ENCODE measurements around the gene KIAA1328. TPM values are rescaled to one million over a fixed set of nuclear protein-coding genes. Genes with fewer than 3 reads are reported as not detected.

Gene KIAA1328
- total and polyA plus RNA-seq, 7 donors = 2.1 to 18.9 (median 12.5) TPM

DNA sequence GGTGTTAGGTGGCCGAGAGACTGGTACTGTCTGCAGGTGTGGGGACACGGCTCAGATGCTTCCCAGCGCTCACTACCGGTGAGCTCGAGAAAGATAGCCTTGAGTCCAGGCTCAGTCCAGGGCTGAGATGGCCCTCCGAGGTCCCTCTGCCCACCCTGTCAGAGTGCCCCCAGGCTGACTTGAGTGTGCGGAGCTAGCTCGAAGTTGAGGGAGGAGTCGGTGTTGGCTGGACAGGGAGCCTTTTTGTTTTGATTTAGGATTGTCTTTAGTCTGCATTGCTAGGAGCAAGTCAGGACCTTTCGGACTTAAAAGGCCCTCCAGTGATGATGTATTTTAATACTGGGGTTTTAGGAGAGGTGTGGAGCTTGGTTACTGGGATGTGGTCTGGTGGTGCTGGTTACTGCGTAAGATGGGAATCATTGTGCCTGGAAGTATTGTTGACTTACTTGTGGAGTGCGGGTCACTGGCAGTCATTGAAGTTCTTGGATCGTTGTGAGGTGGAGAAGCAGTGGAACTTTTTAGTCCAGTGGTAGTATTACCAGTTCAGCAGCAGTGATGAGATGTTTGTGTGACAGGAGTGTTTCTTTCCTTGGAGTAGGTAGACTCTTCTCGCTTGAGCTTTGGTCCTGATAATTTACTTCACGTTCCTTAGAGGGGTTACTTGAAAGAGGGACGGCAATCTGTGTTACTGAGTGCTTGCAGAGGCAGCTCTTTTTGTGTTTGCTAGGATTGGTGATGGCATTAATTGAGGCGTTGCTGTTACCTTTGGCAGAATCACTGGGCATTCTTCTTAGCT, 633 bp downstream of the KIAA1328 start:
- WGBS, 2 donors = 4 to 18% methylated on average over 17 of the region's 17 CpGs
- DNase-seq = peak; percentile 65
- H3K4me1 ChIP-seq = peaks cover 0 to 20% (median 15%) of the 10 kb centered on the region in 4 donors
- intact Hi-C loops (cut with DNase I) = no loop called here
- H3K27ac ChIP-seq = peak overlapping the region; percentile 75 to 89 (median 82)
- H3K9me3 ChIP-seq = no peaks in the 10 kb centered on the region
- TF ChIP-seq POLR2AphosphoS5 (IDR thresholded peaks at IDR 0.05) (no peak), EP300 (IDR thresholded peaks at IDR 0.05) (no peak), POLR2A (IDR thresholded peaks at IDR 0.05) (no peak)
- TF ChIP-seq, protein P1, sequence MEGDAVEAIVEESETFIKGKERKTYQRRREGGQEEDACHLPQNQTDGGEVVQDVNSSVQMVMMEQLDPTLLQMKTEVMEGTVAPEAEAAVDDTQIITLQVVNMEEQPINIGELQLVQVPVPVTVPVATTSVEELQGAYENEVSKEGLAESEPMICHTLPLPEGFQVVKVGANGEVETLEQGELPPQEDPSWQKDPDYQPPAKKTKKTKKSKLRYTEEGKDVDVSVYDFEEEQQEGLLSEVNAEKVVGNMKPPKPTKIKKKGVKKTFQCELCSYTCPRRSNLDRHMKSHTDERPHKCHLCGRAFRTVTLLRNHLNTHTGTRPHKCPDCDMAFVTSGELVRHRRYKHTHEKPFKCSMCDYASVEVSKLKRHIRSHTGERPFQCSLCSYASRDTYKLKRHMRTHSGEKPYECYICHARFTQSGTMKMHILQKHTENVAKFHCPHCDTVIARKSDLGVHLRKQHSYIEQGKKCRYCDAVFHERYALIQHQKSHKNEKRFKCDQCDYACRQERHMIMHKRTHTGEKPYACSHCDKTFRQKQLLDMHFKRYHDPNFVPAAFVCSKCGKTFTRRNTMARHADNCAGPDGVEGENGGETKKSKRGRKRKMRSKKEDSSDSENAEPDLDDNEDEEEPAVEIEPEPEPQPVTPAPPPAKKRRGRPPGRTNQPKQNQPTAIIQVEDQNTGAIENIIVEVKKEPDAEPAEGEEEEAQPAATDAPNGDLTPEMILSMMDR (IDR thresholded peaks at IDR 0.05) = no peak
- no peaks in the 10 kb centered on the region for H3K27me3 ChIP-seq
- no peaks in the 10 kb centered on the region for H3K36me3 ChIP-seq
- peak overlapping the region; percentile 68 to 76 (median 72) for H3K4me3 ChIP-seq

DNA sequence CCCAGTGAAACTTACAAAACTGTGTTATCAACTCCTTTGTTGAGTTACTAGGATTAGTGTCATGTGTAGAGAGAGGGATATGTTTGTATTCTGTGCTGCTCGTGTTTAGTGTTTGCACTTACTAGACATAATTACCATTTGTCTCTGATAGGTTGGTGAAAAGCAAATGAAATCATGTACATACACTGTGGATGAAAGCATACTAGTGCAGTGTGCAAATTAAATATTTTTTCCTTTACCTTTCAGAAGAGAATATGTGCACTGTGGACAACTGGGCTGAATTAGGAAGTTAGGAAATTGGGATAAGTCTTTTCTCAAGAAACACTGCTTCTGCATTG, 1.2 kb downstream of the KIAA1328 start:
- WGBS, 2 donors = 9 to 41% methylated on average over 1 of the region's 1 CpG
- no peaks in the 10 kb centered on the region for H3K9me3 ChIP-seq
- TF ChIP-seq POLR2A (IDR thresholded peaks at IDR 0.05) (no peak), EP300 (IDR thresholded peaks at IDR 0.05) (no peak), POLR2AphosphoS5 (IDR thresholded peaks at IDR 0.05) (no peak)
- TF ChIP-seq, protein P1 (IDR thresholded peaks at IDR 0.05) = no peak
- no peaks in the 10 kb centered on the region for H3K36me3 ChIP-seq
- no peaks in the 10 kb centered on the region for H3K27me3 ChIP-seq
- H3K4me3 ChIP-seq = peak overlapping the region in 1 of 4 donors; percentile 76
- peak overlapping the region in 1 of 4 donors; percentile 81 for H3K27ac ChIP-seq
- intact Hi-C loops (cut with DNase I) = no loop called here
- DNase-seq = no peak
- peaks cover 0 to 20% (median 15%) of the 10 kb centered on the region in 4 donors for H3K4me1 ChIP-seq

DNA sequence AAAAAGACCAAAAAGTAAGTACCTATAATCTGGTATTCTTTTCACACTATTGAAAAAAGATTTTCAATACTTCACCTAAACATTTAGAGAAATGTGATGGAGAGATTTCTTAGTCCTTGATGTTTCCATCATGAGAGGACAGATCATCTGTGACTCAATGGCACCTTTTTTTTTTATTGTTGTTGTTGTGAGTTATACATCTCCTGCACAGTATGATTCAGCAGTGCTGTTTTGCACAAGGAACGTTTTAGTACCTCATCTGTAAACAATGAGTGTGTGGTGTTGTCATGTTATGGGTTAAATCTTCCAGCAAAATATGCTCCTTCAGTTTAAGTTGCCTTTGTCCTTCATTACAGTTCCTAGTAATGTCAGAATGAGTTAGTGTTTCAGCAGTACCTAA, 2.2 kb downstream of the KIAA1328 start:
- intact Hi-C loops (cut with DNase I) = no loop called here
- 10 to 37% methylated on average over 1 of the region's 1 CpG for WGBS, 2 donors
- H3K27me3 ChIP-seq = no peaks in the 10 kb centered on the region
- H3K4me3 ChIP-seq = no peak overlapping the region
- H3K4me1 ChIP-seq = peaks cover 0 to 20% (median 15%) of the 10 kb centered on the region in 4 donors
- no peaks in the 10 kb centered on the region for H3K9me3 ChIP-seq
- no peak overlapping the region for H3K27ac ChIP-seq
- peaks cover 0 to 10% (median 0%) of the 10 kb centered on the region in 4 donors for H3K36me3 ChIP-seq
- TF ChIP-seq POLR2A (IDR thresholded peaks at IDR 0.05) (no peak), EP300 (IDR thresholded peaks at IDR 0.05) (no peak), POLR2AphosphoS5 (IDR thresholded peaks at IDR 0.05) (no peak)
- TF ChIP-seq, protein P1 (IDR thresholded peaks at IDR 0.05) = no peak
- DNase-seq = no peak

GRCh38 chr18:36833120-36833519, 4.2 kb downstream of the KIAA1328 start:
- Histone ChIP-seq H3K27me3 (no peaks in the 10 kb centered on the region), H3K27ac (no peak overlapping the region), H3K9me3 (no peaks in the 10 kb centered on the region), H3K36me3 (peaks cover 0 to 14% (median 0%) of the 10 kb centered on the region in 4 donors), H3K4me3 (no peak overlapping the region), H3K4me1 (peaks cover 0 to 13% (median 8%) of the 10 kb centered on the region in 4 donors)
- no peak for DNase-seq
- 90 to 95% methylated on average over 2 of the region's 2 CpGs for WGBS, 2 donors
- no peak for TF ChIP-seq POLR2A (IDR thresholded peaks at IDR 0.05)
- TF ChIP-seq, protein P1 (IDR thresholded peaks at IDR 0.05) = no peak
- TF ChIP-seq EP300 (IDR thresholded peaks at IDR 0.05) = no peak
- no peak for TF ChIP-seq POLR2AphosphoS5 (IDR thresholded peaks at IDR 0.05)
- intact Hi-C loops (cut with DNase I) = no loop called here
